HepG2 (cell line): ENCODE results near the gene TAMM41. TPM values are rescaled to one million over a fixed set of nuclear protein-coding genes. Genes with fewer than 3 reads are reported as not detected.

Source experiments
- ATAC-seq: fragments of 200-7000 bp; cut with Tn5 transposase; 3 replicates; pipeline ENCODE4 v1.9.1; 2020; ENCODE audit warnings: mild to moderate bottlenecking, moderate library complexity
- BruUV-seq: library from RNA; stranded (reverse); fragments of 400-500 nt; replicated peaks from 2 replicates; lab custom pipeline; 2021; lab: Mats Ljungman, UMichigan
- CTCF ChIA-PET: fragments of 300-600 bp; formaldehyde crosslinking; extraction: SDS; loops from one replicate; lab custom pipeline; 2021; ENCODE audit warnings: low total read pairs, inconsistent platforms, low intra/inter-chr PET ratio; lab: Yijun Ruan, JAX
- POLR2A ChIA-PET: fragments of 350-600 bp; sonication (Branson Sonifier 250); formaldehyde crosslinking; loops from one replicate; lab custom pipeline; 2020; ENCODE audit warnings: antibody characterized with exemption, inconsistent platforms; lab: Yijun Ruan, JAX
- DNase-seq: peaks from one replicate; pipeline ENCODE4 v3.0.0-alpha.2; 2015; ENCODE audit warnings: low spot score
- FAIRE-seq: peaks from 3 replicates; lab custom pipeline; 2011; peaks lifted over from hg19 to GRCh38; lab: Jason Lieb, UNC
- H2AFZ ChIP-seq: one replicate; pipeline ENCODE4 v1.6.1; 2011; ENCODE audit warnings: low read length, inconsistent platforms
- H3K27ac ChIP-seq: fragments of 300-600 bp; 3 replicates; pipeline ENCODE4 v1.8.0; 2011; ENCODE audit warnings: mixed run types, mild to moderate bottlenecking, mixed read lengths, low read length, inconsistent platforms; ENCODE audit not compliant: insufficient read depth; ENCODE audit errors: extremely low read length
- H3K27me3 ChIP-seq, 2 experiments: fragments of 200-600 bp in 1 of 2; 2 replicates in 1 of 2; 3 replicates in 1 of 2; pipeline versions ENCODE4 v1.6.0 to v1.8.0; 2011; ENCODE audit warnings: low read length in 2 of 2, mild to moderate bottlenecking in 2 of 2, moderate library complexity in 2 of 2, inconsistent platforms in 1 of 2; ENCODE audit not compliant: insufficient read depth in 2 of 2, control insufficient read depth in 1 of 2
- H3K36me3 ChIP-seq, 2 experiments: fragments of 200-600 bp in 1 of 2; replicated peaks in 1 of 2; 2 replicates in 1 of 2; 3 replicates in 1 of 2; pipeline versions ENCODE4 v1.5.1 to v1.8.0; 2011; ENCODE audit warnings: low read length in 2 of 2, inconsistent platforms in 1 of 2; ENCODE audit not compliant: insufficient read depth in 2 of 2, control insufficient read depth in 1 of 2
- H3K4me1 ChIP-seq: 2 replicates; pipeline ENCODE4 v1.5.1; 2012; ENCODE audit warnings: low read length, inconsistent platforms; ENCODE audit not compliant: insufficient read depth
- H3K4me2 ChIP-seq: 2 replicates; pipeline ENCODE4 v1.6.0; 2011; ENCODE audit warnings: low read depth, low read length, inconsistent platforms
- H3K4me3 ChIP-seq, 3 experiments: fragments of 200-600 bp in 1 of 3; sonication (generic), shearing (Covaris generic) in 1 of 3; replicated peaks in 1 of 3; 2 replicates each; pipeline ENCODE4 v1.5.1; 2011 to 2016; ENCODE audit warnings: low read length in 3 of 3, inconsistent platforms in 2 of 3, low read depth in 2 of 3, mild to moderate bottlenecking in 2 of 3, control low read depth in 1 of 3, mixed read lengths in 1 of 3; ENCODE audit not compliant: insufficient read depth in 1 of 3
- H3K79me2 ChIP-seq: one replicate; pipeline ENCODE4 v1.6.1; 2011; ENCODE audit warnings: low read length, inconsistent platforms; ENCODE audit not compliant: insufficient read depth
- H3K9ac ChIP-seq: 2 replicates; pipeline ENCODE4 v1.6.0; 2011; ENCODE audit warnings: mild to moderate bottlenecking, low read depth, low read length, inconsistent platforms; ENCODE audit not compliant: insufficient read depth
- H3K9me3 ChIP-seq: 2 replicates; pipeline ENCODE4 v1.5.1; 2012; ENCODE audit warnings: mild to moderate bottlenecking, low read length
- H4K20me1 ChIP-seq: 2 replicates; pipeline ENCODE4 v1.6.0; 2011; ENCODE audit warnings: inconsistent platforms, mild to moderate bottlenecking, low read length, moderate library complexity; ENCODE audit not compliant: insufficient read depth
- CEBPB ChIP-seq: IDR thresholded peaks from 2 replicates; pipeline ENCODE4 v1.6.1; 2011; ENCODE audit warnings: low read depth, low read length, improper control_type of control experiment, borderline replicate concordance
- CEBPG ChIP-seq: IDR thresholded peaks from 2 replicates; pipeline ENCODE4 v1.6.1; 2016
- CREB1 ChIP-seq, 2 experiments: fragments of 450-650 bp in 1 of 2; IDR thresholded peaks; 2 replicates each; pipeline ENCODE4 v1.6.1; 2016 to 2017; ENCODE audit warnings: control low read depth in 1 of 2, mild to moderate bottlenecking in 1 of 2, missing compliant biosample characterization in 1 of 2, missing genetic modification characterization in 1 of 2
- HDAC1 ChIP-seq: sonication (generic); formaldehyde crosslinking; IDR thresholded peaks from 2 replicates; pipeline ENCODE4 v1.5.1; 2020; ENCODE audit warnings: mild to moderate bottlenecking, missing genetic modification reagents
- MATR3 ChIP-seq: sonication (generic); formaldehyde crosslinking; IDR thresholded peaks from 2 replicates; pipeline ENCODE4 v1.4.0; 2020; ENCODE audit warnings: missing genetic modification reagents
- PLRG1 ChIP-seq: fragments of 450-650 bp; conservative IDR thresholded peaks from 2 replicates; pipeline ENCODE4 v1.6.1; 2016
- RBM39 ChIP-seq: fragments of 200-400 bp; formaldehyde crosslinking; IDR thresholded peaks from one replicate; pipeline ENCODE4 v1.6.1; 2018; ENCODE audit warnings: antibody characterized with exemption, mild to moderate bottlenecking, low read depth, low read length; ENCODE audit not compliant: poor library complexity, severe bottlenecking
- RORA ChIP-seq: sonication (generic); formaldehyde crosslinking; IDR thresholded peaks from 2 replicates; pipeline ENCODE4 v1.5.0; 2020; ENCODE audit warnings: mild to moderate bottlenecking, missing genetic modification reagents, moderate library complexity
- SRY ChIP-seq: sonication (generic); formaldehyde crosslinking; IDR thresholded peaks from 2 replicates; pipeline ENCODE4 v1.8.0; 2022; ENCODE audit warnings: mild to moderate bottlenecking, missing genetic modification reagents
- ZFY ChIP-seq: sonication (generic); formaldehyde crosslinking; IDR thresholded peaks from 2 replicates; pipeline ENCODE4 v1.4.0; 2020; ENCODE audit warnings: missing genetic modification reagents
- ZFYVE20 ChIP-seq: sonication (generic); formaldehyde crosslinking; IDR thresholded peaks from 2 replicates; pipeline ENCODE4 v1.8.0; 2023; ENCODE audit warnings: low read depth, mild to moderate bottlenecking, moderate library complexity, missing genetic modification reagents, borderline replicate concordance
- ZNF251 ChIP-seq: sonication (generic); formaldehyde crosslinking; IDR thresholded peaks from 2 replicates; pipeline ENCODE4 v1.9.0; 2021; ENCODE audit warnings: mild to moderate bottlenecking, missing genetic modification reagents
- ZNF335 ChIP-seq: sonication (generic); formaldehyde crosslinking; IDR thresholded peaks from 2 replicates; pipeline ENCODE4 v1.4.0; 2020; ENCODE audit warnings: missing genetic modification reagents
- ZNF572 ChIP-seq: sonication (generic); formaldehyde crosslinking; IDR thresholded peaks from 2 replicates; pipeline ENCODE4 v1.5.1; 2020; ENCODE audit warnings: mild to moderate bottlenecking, missing genetic modification reagents
- ZNF629 ChIP-seq: sonication (generic); formaldehyde crosslinking; conservative IDR thresholded peaks from 2 replicates; pipeline ENCODE4 v1.5.0; 2020; ENCODE audit warnings: missing genetic modification reagents
- WGBS: methylation state at CpG from one replicate; pipeline ENCODE4 v1.1.6; 2017; ENCODE audit warnings: low lambda C conversion rate; 5-methylcytosine and 5-hydroxymethylcytosine counted together
- in situ Hi-C: cut with HindIII; loops from 2 replicates; pipeline ENCODE4 v1.10.0; 2017; ENCODE audit warnings: low pct_unique_long_range_greater_than_20kb; ENCODE audit not compliant: extremely low pct_ligation_motif_present
- intact Hi-C: fragments of 100-400 bp; cut with micrococcal nuclease; formaldehyde crosslinking; loops from one replicate; pipeline ENCODE4 v1.10.0; 2022; ENCODE audit not compliant: unreplicated experiment
- polyA plus RNA-seq, 8 experiments: library from polyadenylated mRNA; depleted of rRNA in 3 of 8; stranded (reverse) in 7 of 8; unstranded in 1 of 8; fragments of >200 nt; fragmentation: Illumina TruSeq in 4 of 8; extraction: Trizol in 4 of 8; gene quantifications; 2 replicates each; pipeline versions ENCODE4 v1.2.1 to v1.2.3, GENCODE V29; 2011 to 2016; ENCODE audit warnings: low read depth in 4 of 8, missing spikeins in 1 of 8, mixed read lengths in 1 of 8; ENCODE audit not compliant: insufficient read depth in 1 of 8
- total RNA-seq, 5 experiments: library from RNA; depleted of rRNA; stranded (reverse); fragments of >200 nt; fragmentation: Illumina TruSeq; extraction: Trizol; gene quantifications; 2 replicates each; pipeline ENCODE4 v1.2.3, GENCODE V29; 2016; ENCODE audit warnings: low read depth in 1 of 5

TAMM41 gene
- total and polyA plus RNA-seq, 2 of the 13 experiments (the other 11 are each of a cell fraction or from before 2014, with no cell fraction given) = 9.9 to 12.2 TPM

DNA sequence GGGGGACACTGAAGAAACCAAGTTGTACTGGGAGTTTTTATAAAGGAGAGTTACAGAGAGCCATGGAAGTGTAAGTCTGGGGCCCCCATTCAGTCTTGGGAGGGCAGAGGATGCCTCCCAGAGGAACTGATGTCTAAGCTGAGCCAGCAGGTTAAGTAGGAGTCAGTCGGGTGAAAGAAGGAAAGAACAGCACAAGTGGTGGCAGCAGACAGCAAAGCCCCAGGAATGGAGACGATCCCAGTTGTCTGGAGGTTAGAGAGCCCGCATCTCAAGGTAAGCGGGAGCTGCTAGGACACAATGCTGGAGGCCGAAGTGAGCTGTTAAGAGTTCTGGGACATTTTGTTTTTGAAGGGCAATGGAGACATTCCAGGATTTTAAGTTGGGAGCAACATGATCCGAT, 88.8 kb downstream of the TAMM41 start:
- no peaks in the 10 kb centered on the region for H3K36me3 ChIP-seq
- no peak overlapping the region for H3K4me3 ChIP-seq
- FAIRE-seq = no peak
- no peak overlapping the region for H3K9ac ChIP-seq
- ChIA-PET POLR2A (no interaction called here), CTCF (no interaction called here)
- H3K27ac ChIP-seq = no peak overlapping the region
- no peaks in the 10 kb centered on the region for H3K9me3 ChIP-seq
- no peaks in the 10 kb centered on the region for H4K20me1 ChIP-seq
- H3K4me2 ChIP-seq = no peak overlapping the region
- H2AFZ ChIP-seq = no peak overlapping the region
- H3K4me1 ChIP-seq = no peaks in the 10 kb centered on the region
- DNase-seq = no peak
- peaks cover 0 to 17% of the 10 kb centered on the region in 2 experiments; a peak in 3 of 5 replicates for H3K27me3 ChIP-seq
- intact Hi-C loops (no loop called here), in situ Hi-C loops (no loop called here)
- TF ChIP-seq ZNF629 (CRISPR knock-in tag) (no peak), ZNF335 (no peak), ZFYVE20 (no peak), HDAC1 (CRISPR knock-in tag) (no peak), ZNF251 (no peak), MATR3 (no peak), SRY (CRISPR knock-in tag) (no peak), CEBPG (CRISPR knock-in tag) (no peak), RORA (CRISPR knock-in tag) (no peak), PLRG1 (no peak), ZFY (no peak)
- no peaks in the 10 kb centered on the region for H3K79me2 ChIP-seq
- WGBS = 67% methylated on average over 6 of the region's 6 CpGs
- no TSS peak for BruUV-seq
- no peak for ATAC-seq

DNA sequence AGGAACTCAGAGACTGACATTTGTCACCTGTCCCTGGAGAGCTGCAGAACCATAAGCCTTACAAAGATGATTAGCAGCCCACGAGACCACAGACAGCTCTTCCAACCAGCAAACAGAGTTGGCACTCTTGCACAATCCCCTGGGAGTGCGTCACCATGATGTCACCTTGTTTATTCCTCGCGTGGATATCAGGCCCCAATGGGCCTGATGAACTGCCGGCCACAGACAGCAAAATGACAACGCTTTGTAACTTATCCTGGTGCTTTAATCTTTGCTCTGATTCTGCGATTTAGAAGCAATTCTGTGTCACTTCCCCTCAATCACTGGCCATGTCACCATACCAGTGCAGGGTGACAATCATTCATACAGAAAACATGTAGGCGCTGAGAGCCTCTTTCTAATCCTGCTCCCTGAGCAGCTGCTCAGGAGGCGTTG, 89.2 kb downstream of the TAMM41 start:
- intact Hi-C loops = no loop called here

More for the DNA sequence above, 89.2 kb downstream of the TAMM41 start:
- TF ChIP-seq CEBPG (CRISPR knock-in tag) = peak; percentile 29; the same call in 1 of the 2 replicates
- TF ChIP-seq CREB1 (IDR thresholded peaks at IDR 0.05) = peak; percentile 19; the same call in 1 of the 2 replicates
- no peak for TF ChIP-seq CREB1 (CRISPR knock-in tag; IDR thresholded peaks at IDR 0.05)
- peak; percentile 84 for TF ChIP-seq CEBPB
- no peak for TF ChIP-seq ZNF572
- no peak for TF ChIP-seq RBM39
- DNase-seq (no peak), FAIRE-seq (no peak), ATAC-seq (no peak; the same call in 1 of the 3 replicates)
- no peaks in the 10 kb centered on the region for H3K4me1 ChIP-seq
- WGBS = 40% methylated on average over 6 of the region's 9 CpGs
- no TSS peak for BruUV-seq
- no peaks in the 10 kb centered on the region for H4K20me1 ChIP-seq
- CTCF ChIA-PET = no interaction called here
- POLR2A ChIA-PET = no interaction called here
- no peak overlapping the region for H3K27ac ChIP-seq
- H3K36me3 ChIP-seq = no peaks in the 10 kb centered on the region
- no peak overlapping the region for H2AFZ ChIP-seq
- no peaks in the 10 kb centered on the region for H3K9me3 ChIP-seq
- no peak overlapping the region for H3K4me3 ChIP-seq
- H3K4me2 ChIP-seq = no peak overlapping the region
- no peak overlapping the region for H3K9ac ChIP-seq
- H3K27me3 ChIP-seq = peaks cover 0 to 17% of the 10 kb centered on the region in 2 experiments; a peak in 3 of 5 replicates
- in situ Hi-C loops = no loop called here
- H3K79me2 ChIP-seq = no peaks in the 10 kb centered on the region
